ENCODE measurements around the gene DOP1B.

DNA sequence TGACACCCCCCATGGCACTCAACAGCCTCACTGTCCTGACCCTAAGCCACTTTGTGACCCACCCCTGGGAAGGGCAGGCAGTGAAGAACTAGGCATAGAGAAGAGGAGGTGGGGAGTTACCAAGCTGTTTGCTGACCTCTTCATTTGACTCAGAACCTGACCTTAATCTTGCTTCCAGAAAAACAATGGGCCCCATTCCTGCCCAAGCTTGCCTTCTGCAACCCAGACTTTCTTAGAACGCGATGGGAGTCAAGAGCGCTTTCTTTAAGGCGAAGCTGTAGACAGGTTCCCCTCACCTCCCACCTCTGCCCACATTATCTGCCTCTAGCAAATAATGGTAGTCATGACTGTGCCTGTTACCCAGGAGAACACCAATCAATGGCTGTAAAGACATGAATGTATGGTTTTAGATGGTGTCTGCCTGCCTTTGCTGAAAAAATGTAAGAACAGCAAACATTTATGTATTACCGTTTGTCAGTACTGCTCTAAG lies 30.0 kb upstream of the DOP1B start:
- TF ChIP-seq POLR2A (IDR thresholded peaks at IDR 0.05) (no peak), CTCF (IDR thresholded peaks at IDR 0.05) (no peak)

All from adrenal gland (tissue), 5 donors.